K562 (cell line): ENCODE results near the gene BTNL8. TPM values are rescaled to one million over a fixed set of nuclear protein-coding genes. Genes with fewer than 3 reads are reported as not detected.

Source experiments
- ATAC-seq: fragments of 200-7000 bp; cut with Tn5 transposase; 3 replicates; pipeline ENCODE4 v1.9.1; 2020; ENCODE audit warnings: moderate library complexity
- BruUV-seq: library from RNA; stranded (reverse); fragments of 400-500 nt; replicated peaks from 2 replicates; lab custom pipeline; 2021; lab: Mats Ljungman, UMichigan
- CTCF ChIA-PET: fragments of 300-600 bp; formaldehyde crosslinking; extraction: SDS; loops from one replicate; lab custom pipeline; 2021; ENCODE audit warnings: low intra/inter-chr PET ratio; lab: Yijun Ruan, JAX
- POLR2A ChIA-PET: fragments of 300-600, 350-650 bp; sonication (Branson Sonifier 250); formaldehyde crosslinking; extraction: SDS; loops from one replicate; lab custom pipeline; 2021; ENCODE audit warnings: antibody characterized with exemption, inconsistent platforms; lab: Yijun Ruan, JAX
- DNase-seq, 4 experiments: peaks; one replicate each; pipeline versions ENCODE4 v3.0.0 to v3.0.0-alpha.2; 2011 to 2018; ENCODE audit warnings: low spot score in 3 of 4, mixed read lengths in 3 of 4; ENCODE audit errors: extremely low read depth in 1 of 4
- FAIRE-seq: peaks from 2 replicates; lab custom pipeline; 2011; peaks lifted over from hg19 to GRCh38; lab: Jason Lieb, UNC
- H2AFZ ChIP-seq: 2 replicates; pipeline ENCODE4 v1.6.0; 2011; ENCODE audit warnings: low read depth, low read length, control low read depth, inconsistent platforms
- H3K27ac ChIP-seq: fragments of 200-600 bp; 3 replicates; pipeline ENCODE4 v1.8.0; 2011; ENCODE audit warnings: low read depth, mild to moderate bottlenecking, control low read depth, inconsistent platforms, low read length, moderate library complexity, mixed read lengths; ENCODE audit errors: extremely low read depth
- H3K27me3 ChIP-seq, 2 experiments: fragments of 300-600 bp in 1 of 2; 2 replicates in 1 of 2; 3 replicates in 1 of 2; pipeline versions ENCODE4 v1.6.0 to v1.8.0; 2011; ENCODE audit warnings: inconsistent platforms in 2 of 2, low read length in 2 of 2, mild to moderate bottlenecking in 1 of 2, mixed read lengths in 1 of 2, moderate library complexity in 1 of 2; ENCODE audit not compliant: control insufficient read depth in 2 of 2, insufficient read depth in 2 of 2
- H3K36me3 ChIP-seq: fragments of 300-600 bp; 3 replicates; pipeline ENCODE4 v1.8.0; 2011; ENCODE audit warnings: mild to moderate bottlenecking, low read length, inconsistent platforms; ENCODE audit not compliant: control insufficient read depth, insufficient read depth
- H3K4me1 ChIP-seq, 2 experiments: fragments of 200-600 bp in 1 of 2; replicated peaks in 1 of 2; 2 replicates in 1 of 2; 3 replicates in 1 of 2; pipeline versions ENCODE4 v1.5.1 to v1.8.0; 2011; ENCODE audit warnings: inconsistent platforms in 2 of 2, low read length in 2 of 2, mild to moderate bottlenecking in 1 of 2, mixed read lengths in 1 of 2, moderate library complexity in 1 of 2; ENCODE audit not compliant: control insufficient read depth in 2 of 2, insufficient read depth in 2 of 2
- H3K4me2 ChIP-seq: 2 replicates; pipeline ENCODE4 v1.6.1; 2011; ENCODE audit warnings: low read length, control low read depth, inconsistent platforms, mixed read lengths; ENCODE audit not compliant: insufficient read depth
- H3K4me3 ChIP-seq: fragments of 200-600 bp; sonication (generic), shearing (Covaris generic); 2 replicates; pipeline ENCODE4 v1.5.1; 2016; ENCODE audit warnings: control low read depth, inconsistent platforms
- H3K79me2 ChIP-seq: fragments of 200-600 bp; 3 replicates; pipeline ENCODE4 v1.8.0; 2011; ENCODE audit warnings: low read length, inconsistent platforms; ENCODE audit not compliant: control insufficient read depth, insufficient read depth
- H3K9ac ChIP-seq, 2 experiments: 2 replicates each; pipeline versions ENCODE4 v1.6.0 to v1.6.1; 2011; ENCODE audit warnings: low read depth in 2 of 2, low read length in 2 of 2, control low read depth in 1 of 2, inconsistent platforms in 1 of 2, mild to moderate bottlenecking in 1 of 2, mixed read lengths in 1 of 2; ENCODE audit not compliant: insufficient read depth in 1 of 2
- H3K9me1 ChIP-seq: one replicate; pipeline ENCODE4 v1.6.0; 2011; ENCODE audit warnings: inconsistent platforms, mild to moderate bottlenecking, low read length, moderate library complexity; ENCODE audit not compliant: control insufficient read depth, insufficient read depth
- H3K9me3 ChIP-seq: replicated peaks from 2 replicates; pipeline ENCODE4 v1.5.1; 2011; ENCODE audit warnings: low read depth, low read length, inconsistent platforms; ENCODE audit not compliant: control insufficient read depth, insufficient read depth
- H4K20me1 ChIP-seq: replicated peaks from 2 replicates; pipeline ENCODE4 v1.6.1; 2011; ENCODE audit warnings: low read length, inconsistent platforms, mixed read lengths; ENCODE audit not compliant: control insufficient read depth, insufficient read depth
- CHD1 ChIP-seq: fragments of 200-600 bp; sonication (generic); IDR thresholded peaks from one replicate; pipeline ENCODE4 v1.6.1; 2012; ENCODE audit warnings: mild to moderate bottlenecking, moderate library complexity, low read length, inconsistent platforms
- IFI16 ChIP-seq: fragments of 250-450 bp; sonication (Bioruptor Pico); IDR thresholded peaks from 2 replicates; pipeline ENCODE4 v2.1.2; 2022; ENCODE audit warnings: mild to moderate bottlenecking, inconsistent platforms
- KDM2B ChIP-seq: fragments of 250-450 bp; sonication (Bioruptor Pico); IDR thresholded peaks from 2 replicates; pipeline ENCODE4 v1.8.0; 2021; ENCODE audit warnings: mild to moderate bottlenecking, moderate library complexity
- PTBP1 ChIP-seq: fragments of 200-400 bp; formaldehyde crosslinking; IDR thresholded peaks from 2 replicates; pipeline ENCODE4 v1.6.1; 2017; ENCODE audit warnings: low read depth, low read length
- TCF7L2 ChIP-seq: fragments of 150-350 bp; IDR thresholded peaks from 2 replicates; pipeline ENCODE4 v1.6.1; 2016; ENCODE audit warnings: low read depth, mild to moderate bottlenecking, low read length, moderate library complexity
- TRIM28 ChIP-seq: fragments of 450-650 bp; IDR thresholded peaks from 2 replicates; pipeline ENCODE4 v1.6.1; 2017
- ZNF644 ChIP-seq: fragments of 200-800 bp; sonication (Bioruptor generic); IDR thresholded peaks from 2 replicates; pipeline ENCODE4 v1.6.1; 2016; ENCODE audit warnings: low read depth, missing genetic modification characterization, missing compliant biosample characterization
- WGBS: fragments of 100-300 bp; shearing (Covaris generic); methylation state at CpG from one replicate; pipeline ENCODE4 v1.1.6; 2016; ENCODE audit warnings: low coverage, mixed read lengths; ENCODE audit not compliant: insufficient coverage; ENCODE audit errors: missing lambda C conversion rate; 5-methylcytosine and 5-hydroxymethylcytosine counted together
- in situ Hi-C: fragments of 300-500 bp; cut with MboI; formaldehyde crosslinking; loops from 4 replicates; pipeline ENCODE4 v1.15.0; 2018; ENCODE audit warnings: inconsistent platforms, mixed read lengths
- intact Hi-C: fragments of 100-400 bp; cut with micrococcal nuclease; formaldehyde crosslinking; loops from 2 replicates; pipeline ENCODE4 v1.14.2; 2022
- polyA plus RNA-seq, 8 experiments: library from polyadenylated mRNA; depleted of rRNA in 4 of 8; stranded (reverse) in 5 of 8; unstranded in 3 of 8; fragments of >200 nt; fragmentation: Nextera tagmentation in 2 of 8; fragmentation: Illumina TruSeq in 1 of 8; extraction: Ambion mirVana in 2 of 8; extraction: Trizol in 1 of 8; gene quantifications; 2 replicates each; pipeline versions ENCODE4 v1.2.1 to v1.2.3, GENCODE V29; 2011 to 2014; ENCODE audit warnings: inconsistent platforms in 1 of 8, missing spikeins in 1 of 8
- total RNA-seq, 7 experiments: library from RNA; depleted of rRNA in 6 of 7; stranded (reverse); fragments of >200 nt in 6 of 7; fragmentation: Illumina TruSeq in 2 of 7; extraction: Trizol in 2 of 7; gene quantifications; 2 replicates each; pipeline versions ENCODE4 v1.2.1 to v1.2.3, GENCODE V29; 2011 to 2021; ENCODE audit warnings: low replicate concordance in 1 of 7
- TF ChIP-seq, protein P1 (sequence below): fragments of 450-650 bp; formaldehyde crosslinking; IDR thresholded peaks from 2 replicates; pipeline ENCODE4 v1.4.0; 2020; ENCODE audit warnings: mild to moderate bottlenecking, moderate library complexity

BTNL8 gene
- total and polyA plus RNA-seq, 9 of the 15 experiments (the other 6 are each of a cell fraction or from before 2014, with no cell fraction given): 0.04 to 0.18 (median 0.07) TPM; not detected in 6

DNA sequence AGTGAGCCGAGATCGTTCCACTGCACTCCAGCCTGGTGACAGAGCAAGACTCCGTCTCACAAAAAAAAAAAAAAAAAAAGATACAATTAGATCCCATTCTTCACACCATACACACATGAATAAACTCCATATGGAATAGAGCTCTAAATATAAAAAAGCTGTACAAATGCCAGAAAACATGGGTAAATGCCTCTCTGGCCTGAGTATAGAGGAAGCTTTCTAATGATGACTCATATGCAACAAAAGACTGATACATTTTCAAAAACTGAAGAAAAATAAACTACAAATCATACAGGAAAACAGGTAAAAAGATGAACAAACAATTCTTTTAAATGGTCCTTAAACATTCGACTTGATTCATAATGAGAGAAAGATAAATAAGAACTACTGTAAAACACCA lies 46.5 kb upstream of the BTNL8 start:
- Histone ChIP-seq H3K4me3 (no peak overlapping the region), H3K4me1 (no peaks in the 10 kb centered on the region), H3K27ac (no peak overlapping the region), H3K9ac (no peak overlapping the region), H2AFZ (no peak overlapping the region), H3K79me2 (peaks cover 2% of the 10 kb centered on the region; the same call in 1 of the 3 replicates), H3K27me3 (no peaks in the 10 kb centered on the region), H3K4me2 (no peak overlapping the region), H4K20me1 (no peaks in the 10 kb centered on the region), H3K36me3 (peaks cover 73% of the 10 kb centered on the region), H3K9me1 (no peaks in the 10 kb centered on the region), H3K9me3 (peaks cover 45% of the 10 kb centered on the region)
- no TSS peak for BruUV-seq
- ATAC-seq: no peak
- in situ Hi-C loops (no loop called here), intact Hi-C loops (no loop called here)
- no peak for FAIRE-seq
- TF ChIP-seq TRIM28 (no peak), ZNF644 (tag) (no peak), CHD1 (no peak), KDM2B (CRISPR knock-in tag) (no peak), PTBP1 (no peak), IFI16 (CRISPR knock-in tag) (no peak), TCF7L2 (no peak)
- TF ChIP-seq, protein P1, sequence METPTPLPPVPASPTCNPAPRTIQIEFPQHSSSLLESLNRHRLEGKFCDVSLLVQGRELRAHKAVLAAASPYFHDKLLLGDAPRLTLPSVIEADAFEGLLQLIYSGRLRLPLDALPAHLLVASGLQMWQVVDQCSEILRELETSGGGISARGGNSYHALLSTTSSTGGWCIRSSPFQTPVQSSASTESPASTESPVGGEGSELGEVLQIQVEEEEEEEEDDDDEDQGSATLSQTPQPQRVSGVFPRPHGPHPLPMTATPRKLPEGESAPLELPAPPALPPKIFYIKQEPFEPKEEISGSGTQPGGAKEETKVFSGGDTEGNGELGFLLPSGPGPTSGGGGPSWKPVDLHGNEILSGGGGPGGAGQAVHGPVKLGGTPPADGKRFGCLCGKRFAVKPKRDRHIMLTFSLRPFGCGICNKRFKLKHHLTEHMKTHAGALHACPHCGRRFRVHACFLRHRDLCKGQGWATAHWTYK (CRISPR knock-in tag): no peak
- ChIA-PET POLR2A (interaction anchor here (0.8 kb wide), 1 partner anchor 51 kb away, joined by 3 read pairs; no protein-coding TSS in a partner anchor), CTCF (no interaction called here)
- 75% methylated on average over 1 of the region's 4 CpGs for WGBS
- DNase-seq: no peak
